CD4-positive, alpha-beta T cell treated with Interleukin-10 for 1 hour (primary cell): ENCODE data around the gene PRKCZ.

ENCODE experiments used
- DNase-seq: peaks from one replicate; pipeline ENCODE4 v3.0.0-alpha.2; 2020

PRKCZ gene

GRCh38 chr1:2124446-2125198 is 74.4 kb downstream of the PRKCZ start:
- DNase-seq: no peak

- no peak for DNase-seq
These were observed 75.4 kb downstream of the PRKCZ start for GRCh38 chr1:2125350-2126211.

GRCh38 chr1:2126331-2127186 is 76.3 kb downstream of the PRKCZ start:
- no peak for DNase-seq

DNA sequence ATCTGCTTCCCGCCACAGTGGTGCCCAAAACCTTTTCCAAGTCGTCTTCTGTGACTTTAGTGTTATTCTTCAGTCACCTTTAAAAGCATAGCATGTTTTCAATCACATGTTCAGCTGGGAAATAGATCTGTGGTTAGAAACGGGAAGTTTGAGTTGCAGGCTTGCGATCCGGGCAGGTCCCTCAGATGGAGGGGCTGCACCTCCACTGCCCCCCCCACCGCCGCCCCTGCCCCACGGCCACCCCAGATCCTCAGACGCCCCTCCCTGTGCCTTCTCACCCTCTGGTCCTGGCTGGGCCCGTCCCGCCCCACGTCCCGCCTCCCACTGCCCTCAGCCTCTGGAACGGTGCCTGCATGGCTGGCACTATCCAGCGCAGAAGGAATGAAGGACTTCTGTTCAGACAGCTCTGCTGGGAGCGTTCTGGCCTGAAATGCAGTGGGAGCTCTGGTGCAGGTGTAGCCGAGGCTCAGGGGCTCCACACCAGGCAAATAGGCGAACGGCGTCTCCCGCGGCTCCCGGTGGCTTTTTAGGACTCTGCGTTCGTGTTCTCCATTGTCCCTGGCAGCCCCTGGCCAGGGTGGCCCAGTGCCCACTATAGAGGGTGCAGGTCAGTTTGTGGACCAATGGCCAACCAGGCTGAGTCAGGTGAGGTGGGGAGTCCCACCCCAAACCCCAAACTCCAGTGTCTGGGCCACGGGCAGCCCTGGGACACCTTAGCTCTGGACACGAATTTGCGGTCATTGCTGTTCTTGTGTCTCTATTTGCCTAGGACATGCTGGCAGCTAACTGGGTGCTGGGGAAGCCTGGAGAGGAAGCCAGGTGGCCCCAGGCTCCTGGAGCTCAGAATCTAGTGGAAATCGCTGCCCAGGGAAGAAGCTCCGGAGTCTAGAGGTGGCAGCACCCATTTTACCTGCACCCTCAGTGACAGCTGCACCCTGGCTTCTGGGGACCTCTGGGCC is 77.3 kb downstream of the PRKCZ start:
- DNase-seq: no peak

DNA sequence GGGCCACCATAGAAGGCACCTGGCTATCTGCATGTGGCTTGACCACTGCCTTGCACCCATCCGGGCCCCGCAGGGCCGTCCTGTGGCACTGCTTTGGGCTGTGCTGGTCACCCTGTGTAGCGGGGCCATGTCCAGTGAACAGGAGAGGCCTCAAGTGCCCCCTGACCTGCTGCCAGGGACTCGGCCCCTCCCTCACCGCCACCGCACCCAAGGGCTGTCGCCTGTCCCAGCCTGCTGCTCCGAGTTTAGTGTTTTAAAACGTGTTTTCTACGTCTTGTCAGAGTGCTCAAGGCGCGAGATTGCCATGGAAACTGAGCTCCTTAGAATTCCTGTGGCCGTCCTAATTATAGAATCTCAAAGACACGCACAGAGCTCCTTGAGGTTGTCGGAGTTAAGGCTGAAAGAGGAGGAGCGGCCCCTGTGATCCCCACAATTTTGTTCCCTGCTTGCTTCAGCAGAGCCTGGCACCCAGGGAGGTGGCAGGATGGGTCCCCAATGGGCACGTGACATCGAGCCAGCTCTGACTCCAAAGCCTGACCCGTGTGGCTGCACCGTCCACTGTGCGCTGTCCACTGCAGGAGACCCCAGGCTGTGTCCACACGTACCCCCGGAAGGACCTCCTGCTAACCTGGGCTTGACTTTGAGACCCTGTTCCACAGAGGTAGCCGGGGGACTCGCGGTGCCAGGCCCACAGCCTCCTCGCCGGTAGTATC is 78.1 kb downstream of the PRKCZ start:
- DNase-seq: no peak

- no peak for DNase-seq
These were observed 79.2 kb downstream of the PRKCZ start for GRCh38 chr1:2129256-2129943.

- DNase-seq: no peak
These were observed 79.9 kb downstream of the PRKCZ start for GRCh38 chr1:2130156-2130555.

- DNase-seq: no peak
These were observed 80.7 kb downstream of the PRKCZ start for GRCh38 chr1:2130871-2131289.

DNA sequence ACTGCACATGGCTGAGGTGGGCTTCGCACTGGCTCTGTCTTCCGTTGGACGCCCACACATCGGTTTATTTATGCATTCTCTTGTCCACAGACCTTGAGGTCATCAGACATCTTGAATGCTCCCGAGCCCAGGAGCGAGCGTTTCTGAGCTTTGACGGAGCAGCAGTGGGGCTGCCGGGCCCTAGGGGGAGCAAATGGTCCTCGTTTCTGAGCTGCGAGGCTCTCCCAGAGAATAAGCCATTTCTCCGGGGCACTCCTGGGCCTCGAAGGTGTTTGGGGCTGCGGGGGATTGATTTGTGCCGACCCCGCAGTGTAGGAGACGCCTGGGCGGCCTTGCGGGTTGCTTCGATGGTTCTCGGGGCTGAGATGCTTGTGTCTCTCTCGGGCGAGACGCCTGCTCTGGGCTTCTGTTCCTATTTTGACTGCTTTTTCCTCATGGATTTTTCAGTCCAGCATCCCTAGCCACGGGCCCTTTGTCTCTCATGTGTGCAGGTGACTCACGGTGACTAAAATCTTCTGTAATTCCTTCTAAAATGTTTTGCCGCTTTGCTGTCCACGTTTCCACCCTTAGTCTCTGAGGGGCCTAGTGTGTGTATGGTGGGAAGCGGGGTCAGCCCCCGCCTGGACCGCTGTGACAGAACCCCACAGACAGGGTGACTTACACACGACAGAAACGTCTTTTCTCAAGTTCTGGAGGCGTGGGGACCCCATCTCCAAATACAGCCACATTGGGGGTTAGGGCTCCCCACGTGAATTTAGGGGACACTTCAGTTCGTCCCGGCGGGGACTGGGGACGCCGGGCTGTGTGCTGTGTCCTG is 82.2 kb downstream of the PRKCZ start:
- DNase-seq: peak; percentile 20

DNA sequence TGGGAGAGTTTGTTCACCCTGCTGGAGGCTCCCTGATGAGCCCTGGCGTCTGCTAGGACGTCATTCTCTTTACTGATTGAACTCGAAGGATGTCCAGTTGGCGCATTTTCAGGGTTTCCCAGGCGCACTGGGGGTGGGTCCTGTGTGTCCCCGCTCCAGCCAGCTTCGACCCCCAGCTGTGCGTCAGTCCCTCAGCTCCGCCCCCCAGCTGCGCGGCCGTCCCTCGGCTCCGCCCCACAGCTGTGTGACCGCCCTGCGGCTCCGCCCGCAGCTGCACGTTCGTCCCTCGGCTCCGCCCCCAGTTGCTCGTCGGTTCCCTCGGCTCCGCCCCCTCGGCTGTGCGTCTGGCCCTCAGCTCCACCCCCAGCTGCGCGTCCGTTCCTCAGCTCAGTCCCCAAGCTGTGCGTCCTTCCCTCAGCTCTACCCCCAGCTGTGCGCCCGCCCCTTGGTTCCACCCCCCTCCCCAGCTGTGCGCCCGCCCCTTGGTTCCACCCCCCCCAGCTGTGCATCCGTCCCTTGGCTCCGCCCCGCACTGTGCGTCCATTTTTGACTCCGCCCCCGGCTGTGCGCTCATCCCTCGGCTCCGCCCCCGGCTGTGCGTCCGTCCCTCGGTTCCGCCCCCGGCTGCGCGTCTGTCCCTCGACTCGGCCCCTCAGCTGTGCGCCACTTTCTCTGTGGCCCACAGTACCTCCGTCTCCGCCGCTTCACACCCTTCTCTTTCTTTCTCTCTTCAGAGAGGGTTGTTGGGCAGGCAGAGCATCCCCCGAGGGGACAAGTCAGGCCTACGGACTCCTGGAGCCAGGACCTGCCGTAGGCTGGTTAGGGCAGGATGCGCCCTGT is 83.0 kb downstream of the PRKCZ start:
- DNase-seq: peak; percentile 98

GRCh38 chr1:2133879-2134215 is 83.6 kb downstream of the PRKCZ start:
- DNase-seq: no peak

DNA sequence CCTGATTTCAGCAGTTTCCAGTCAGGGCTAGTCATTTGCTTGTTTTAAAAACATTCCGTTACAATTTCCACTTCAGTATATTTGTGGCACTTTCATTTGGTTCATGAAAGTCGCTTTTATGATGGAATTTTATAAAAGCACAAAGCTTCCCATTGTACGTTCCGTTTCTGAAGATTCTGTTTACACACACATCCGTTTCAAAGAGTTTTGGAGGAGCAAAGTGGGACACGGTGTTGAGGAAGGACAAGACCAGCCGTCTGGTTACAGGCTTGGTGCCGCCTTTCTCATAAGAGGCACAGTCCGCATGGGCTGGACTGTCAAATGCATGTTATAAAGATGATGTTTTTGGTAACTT is 84.0 kb downstream of the PRKCZ start:
- no peak for DNase-seq

DNA sequence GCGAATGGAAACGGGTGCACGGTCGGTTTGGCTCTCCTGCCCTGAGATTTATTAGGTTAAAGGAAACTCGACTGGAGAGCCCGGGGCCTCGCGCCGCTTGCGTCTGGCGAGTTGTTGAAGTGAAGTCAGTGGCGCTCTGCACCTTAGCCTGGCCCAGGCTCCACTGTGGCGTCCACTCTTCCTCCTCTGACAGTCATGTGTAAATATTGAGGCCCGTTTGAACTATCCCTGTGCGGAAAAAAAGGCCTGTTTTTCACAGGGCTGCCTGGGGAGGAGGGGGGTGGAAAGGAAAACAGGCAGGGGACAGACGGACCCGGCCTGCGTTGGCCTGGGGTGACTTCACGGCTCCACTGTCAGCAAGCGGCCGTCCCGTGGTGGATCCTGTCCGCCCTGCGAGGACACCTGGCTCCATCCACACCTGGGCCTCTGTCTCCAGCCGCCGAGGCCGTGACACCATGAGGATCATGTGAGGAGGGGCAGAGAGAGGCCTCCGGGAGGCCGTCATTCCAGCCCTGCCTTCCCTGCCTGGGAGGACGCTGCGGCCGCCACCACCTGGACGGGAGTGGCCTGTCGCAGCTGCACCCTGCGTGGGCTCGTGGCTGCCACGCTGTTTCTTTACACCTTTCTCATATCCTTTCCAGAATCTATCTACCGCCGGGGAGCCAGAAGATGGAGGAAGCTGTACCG is 84.6 kb downstream of the PRKCZ start:
- DNase-seq: no peak

DNA sequence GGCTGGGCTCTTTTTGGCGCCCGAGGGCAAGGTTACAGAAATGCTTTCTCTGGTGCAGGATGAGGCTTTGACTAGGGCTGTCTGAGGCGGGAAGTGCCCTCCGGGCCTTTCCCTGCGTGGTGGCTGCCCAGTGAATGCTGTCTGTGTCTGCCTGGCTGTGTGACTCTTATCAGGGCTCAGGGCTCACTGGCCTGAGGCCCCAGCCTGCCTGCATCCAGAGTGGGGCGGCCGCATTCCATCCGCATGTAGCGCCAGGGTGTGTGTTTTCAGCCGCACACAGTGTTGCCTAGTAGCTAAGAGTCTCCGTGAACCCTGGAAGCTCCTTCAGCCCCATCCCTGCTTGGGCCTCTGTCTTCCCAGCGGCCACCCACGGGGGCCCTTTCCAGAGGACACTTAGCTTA is 85.2 kb downstream of the PRKCZ start:
- no peak for DNase-seq

DNA sequence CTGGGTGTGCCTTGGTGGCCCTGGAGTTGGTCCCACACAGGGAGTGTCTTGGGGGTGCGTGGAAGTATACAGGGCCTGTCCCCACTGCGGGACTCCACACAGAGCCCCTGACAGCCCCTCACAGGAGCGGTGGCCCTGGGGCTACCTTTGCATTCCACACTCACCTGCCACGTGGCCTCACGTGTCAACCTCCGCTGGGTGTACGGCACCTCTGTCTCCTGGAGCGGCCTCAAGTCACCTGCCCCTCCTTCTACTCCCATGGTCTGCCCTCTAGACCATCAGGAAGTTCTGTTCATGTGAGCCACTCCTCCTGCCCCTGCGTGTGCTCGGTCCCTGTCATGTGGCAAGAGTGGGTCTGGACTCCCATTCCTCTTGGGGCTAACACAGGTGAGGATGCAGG is 85.7 kb downstream of the PRKCZ start:
- no peak for DNase-seq

DNA sequence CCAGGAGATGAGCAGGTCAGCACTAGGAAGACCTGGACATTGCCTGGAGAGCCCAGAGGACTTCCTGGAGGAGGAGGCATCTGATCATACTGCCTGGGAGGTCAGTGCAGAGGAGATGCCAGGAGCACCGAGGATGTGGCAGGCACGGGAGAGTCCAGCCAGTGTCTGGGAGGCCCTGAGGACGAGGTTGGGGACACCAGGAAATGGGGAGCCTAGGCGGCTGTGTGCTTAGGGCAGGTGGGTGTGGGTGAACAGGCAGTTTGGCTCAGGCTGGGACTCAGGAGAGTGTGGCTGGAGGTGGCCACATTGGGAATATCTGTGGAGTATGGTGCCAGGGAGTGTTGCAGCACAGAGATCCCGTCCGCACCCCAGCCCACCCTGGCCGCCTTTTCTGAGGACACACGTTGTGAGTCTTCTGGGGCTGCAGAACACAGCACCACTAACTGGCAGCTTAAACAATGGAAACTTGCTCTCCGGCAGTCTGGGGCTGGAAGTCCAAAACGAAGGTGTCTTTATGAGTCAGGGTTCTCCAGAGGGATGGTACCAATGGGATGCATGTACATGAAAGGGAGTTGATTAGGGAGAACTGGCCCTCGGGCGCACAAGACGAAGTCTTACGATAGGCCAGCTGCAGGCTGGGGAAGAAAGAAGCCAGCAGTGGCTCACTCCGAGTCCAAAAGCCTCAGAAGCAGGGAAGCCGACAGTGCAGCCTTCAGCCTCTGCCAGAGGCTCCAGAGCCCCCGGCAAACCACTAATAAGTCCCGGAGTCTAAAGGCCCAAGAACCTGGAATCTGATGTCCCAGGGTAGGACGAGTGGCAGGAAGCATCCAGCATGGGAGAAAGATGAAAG is 86.4 kb downstream of the PRKCZ start:
- DNase-seq: no peak
